Endothelial cell (in vitro differentiated cells): ENCODE results near the gene SLC22A23. TPM values are rescaled to one million over a fixed set of nuclear protein-coding genes. Genes with fewer than 3 reads are reported as not detected.

Experiments
- DNase-seq: peaks from one replicate; pipeline ENCODE4 v3.0.0; 2021; ENCODE audit warnings: low spot score
- H3K27ac Mint-ChIP-seq: one replicate; pipeline ENCODE4 v1.8.0; 2021; ENCODE audit warnings: mixed read lengths, inconsistent platforms; ENCODE audit not compliant: unreplicated experiment
- H3K27me3 Mint-ChIP-seq: one replicate; pipeline ENCODE4 v1.8.0; 2021; ENCODE audit warnings: mild to moderate bottlenecking, moderate library complexity, mixed read lengths, inconsistent platforms; ENCODE audit not compliant: unreplicated experiment
- H3K36me3 Mint-ChIP-seq: one replicate; pipeline ENCODE4 v1.8.0; 2021; ENCODE audit warnings: mild to moderate bottlenecking, low read depth, mixed read lengths, inconsistent platforms; ENCODE audit not compliant: unreplicated experiment
- H3K4me1 Mint-ChIP-seq: one replicate; pipeline ENCODE4 v1.8.0; 2021; ENCODE audit warnings: mild to moderate bottlenecking, mixed read lengths, inconsistent platforms; ENCODE audit not compliant: unreplicated experiment
- H3K4me3 Mint-ChIP-seq: one replicate; pipeline ENCODE4 v1.8.0; 2021; ENCODE audit warnings: mild to moderate bottlenecking, mixed read lengths, inconsistent platforms; ENCODE audit not compliant: unreplicated experiment
- H3K9me3 Mint-ChIP-seq: one replicate; pipeline ENCODE4 v1.8.0; 2021; ENCODE audit warnings: mixed read lengths, inconsistent platforms; ENCODE audit not compliant: unreplicated experiment
- total RNA-seq: library from RNA; stranded (reverse); fragmentation: NEBNext Ultra II Directional; extraction: Animal tissue kit (Norgen Biotek cat#: 25700); gene quantifications from one replicate; pipeline ENCODE4 v1.2.1, GENCODE V29; 2021; ENCODE audit not compliant: unreplicated experiment
- TF ChIP-seq, protein P1 (sequence below): fragments of 200-600 bp; sonication (generic); IDR thresholded peaks from one replicate; pipeline ENCODE4 v1.5.0; 2021; ENCODE audit warnings: antibody characterized with exemption; ENCODE audit not compliant: unreplicated experiment

Gene SLC22A23
- total RNA-seq, 1 donor from 2014 or later = 72.7 TPM

DNA sequence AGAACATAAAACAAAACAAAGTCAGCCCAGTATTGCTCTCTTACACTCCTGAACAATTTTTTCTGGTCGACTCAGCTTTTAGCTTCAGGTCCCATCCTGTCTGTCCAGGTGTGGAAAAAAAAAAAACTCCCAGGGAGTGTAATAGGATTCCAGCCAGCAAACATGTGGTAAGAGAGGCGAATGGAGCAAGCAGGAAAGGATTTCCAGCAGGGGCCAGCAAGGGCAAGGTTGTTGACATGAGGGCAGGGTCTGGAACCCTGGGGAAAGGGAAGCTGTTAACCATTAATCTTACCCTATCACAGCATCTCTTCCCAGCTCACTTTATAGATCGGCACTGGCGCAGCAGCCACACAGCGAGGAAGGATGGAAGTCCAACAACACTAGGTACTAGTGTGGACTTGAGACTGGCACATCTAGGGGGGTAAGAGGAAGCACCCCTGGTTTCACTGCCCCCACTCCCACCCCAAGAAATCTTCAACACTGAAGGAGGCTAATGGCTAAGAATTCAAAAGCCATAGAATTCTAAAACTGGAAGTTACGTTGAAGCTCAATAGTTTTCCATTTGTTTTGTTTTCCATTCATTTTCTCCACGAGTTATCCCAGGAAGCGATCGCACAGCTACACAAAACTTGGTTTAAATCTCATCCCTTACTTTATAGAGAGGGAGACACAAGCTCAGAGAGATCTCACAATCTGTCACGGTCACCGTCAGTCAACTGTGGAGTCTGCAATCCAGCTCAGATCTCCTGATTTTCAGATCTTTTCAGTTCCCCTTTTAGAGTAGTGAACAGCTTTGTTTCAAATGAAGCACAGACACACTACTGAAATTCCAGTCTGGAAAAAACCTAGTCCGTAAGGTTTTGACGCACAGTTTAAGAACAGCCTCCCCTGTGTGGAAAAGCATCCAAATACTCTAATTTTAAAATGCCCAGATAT, 53.3 kb downstream of the SLC22A23 start:
- TF ChIP-seq, protein P1, sequence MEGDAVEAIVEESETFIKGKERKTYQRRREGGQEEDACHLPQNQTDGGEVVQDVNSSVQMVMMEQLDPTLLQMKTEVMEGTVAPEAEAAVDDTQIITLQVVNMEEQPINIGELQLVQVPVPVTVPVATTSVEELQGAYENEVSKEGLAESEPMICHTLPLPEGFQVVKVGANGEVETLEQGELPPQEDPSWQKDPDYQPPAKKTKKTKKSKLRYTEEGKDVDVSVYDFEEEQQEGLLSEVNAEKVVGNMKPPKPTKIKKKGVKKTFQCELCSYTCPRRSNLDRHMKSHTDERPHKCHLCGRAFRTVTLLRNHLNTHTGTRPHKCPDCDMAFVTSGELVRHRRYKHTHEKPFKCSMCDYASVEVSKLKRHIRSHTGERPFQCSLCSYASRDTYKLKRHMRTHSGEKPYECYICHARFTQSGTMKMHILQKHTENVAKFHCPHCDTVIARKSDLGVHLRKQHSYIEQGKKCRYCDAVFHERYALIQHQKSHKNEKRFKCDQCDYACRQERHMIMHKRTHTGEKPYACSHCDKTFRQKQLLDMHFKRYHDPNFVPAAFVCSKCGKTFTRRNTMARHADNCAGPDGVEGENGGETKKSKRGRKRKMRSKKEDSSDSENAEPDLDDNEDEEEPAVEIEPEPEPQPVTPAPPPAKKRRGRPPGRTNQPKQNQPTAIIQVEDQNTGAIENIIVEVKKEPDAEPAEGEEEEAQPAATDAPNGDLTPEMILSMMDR = no peak
- peaks cover 34% of the 10 kb centered on the region for H3K4me1 Mint-ChIP-seq
- H3K9me3 Mint-ChIP-seq = no peaks in the 10 kb centered on the region
- H3K4me3 Mint-ChIP-seq = no peak overlapping the region
- H3K27ac Mint-ChIP-seq = no peak overlapping the region
- H3K27me3 Mint-ChIP-seq = peaks cover 2% of the 10 kb centered on the region
- peaks cover 12% of the 10 kb centered on the region for H3K36me3 Mint-ChIP-seq
- DNase-seq = no peak

- H3K4me1 Mint-ChIP-seq = peaks cover 33% of the 10 kb centered on the region
- H3K9me3 Mint-ChIP-seq = no peaks in the 10 kb centered on the region
- no peak overlapping the region for H3K4me3 Mint-ChIP-seq
- TF ChIP-seq, protein P1 = no peak
- no peak overlapping the region for H3K27ac Mint-ChIP-seq
- H3K27me3 Mint-ChIP-seq = peaks cover under 1% of the 10 kb centered on the region
- H3K36me3 Mint-ChIP-seq = peaks cover 12% of the 10 kb centered on the region
- DNase-seq = no peak
Observed at GRCh38 chr6:3402310-3403237, 54.3 kb downstream of the SLC22A23 start.

GRCh38 chr6:3400162-3400561, 56.7 kb downstream of the SLC22A23 start:
- TF ChIP-seq, protein P1 = no peak
- H3K36me3 Mint-ChIP-seq = peaks cover 12% of the 10 kb centered on the region
- no peak for DNase-seq
- peaks cover 25% of the 10 kb centered on the region for H3K4me1 Mint-ChIP-seq
- H3K4me3 Mint-ChIP-seq = no peak overlapping the region
- no peaks in the 10 kb centered on the region for H3K9me3 Mint-ChIP-seq
- H3K27ac Mint-ChIP-seq = no peak overlapping the region
- no peaks in the 10 kb centered on the region for H3K27me3 Mint-ChIP-seq

DNA sequence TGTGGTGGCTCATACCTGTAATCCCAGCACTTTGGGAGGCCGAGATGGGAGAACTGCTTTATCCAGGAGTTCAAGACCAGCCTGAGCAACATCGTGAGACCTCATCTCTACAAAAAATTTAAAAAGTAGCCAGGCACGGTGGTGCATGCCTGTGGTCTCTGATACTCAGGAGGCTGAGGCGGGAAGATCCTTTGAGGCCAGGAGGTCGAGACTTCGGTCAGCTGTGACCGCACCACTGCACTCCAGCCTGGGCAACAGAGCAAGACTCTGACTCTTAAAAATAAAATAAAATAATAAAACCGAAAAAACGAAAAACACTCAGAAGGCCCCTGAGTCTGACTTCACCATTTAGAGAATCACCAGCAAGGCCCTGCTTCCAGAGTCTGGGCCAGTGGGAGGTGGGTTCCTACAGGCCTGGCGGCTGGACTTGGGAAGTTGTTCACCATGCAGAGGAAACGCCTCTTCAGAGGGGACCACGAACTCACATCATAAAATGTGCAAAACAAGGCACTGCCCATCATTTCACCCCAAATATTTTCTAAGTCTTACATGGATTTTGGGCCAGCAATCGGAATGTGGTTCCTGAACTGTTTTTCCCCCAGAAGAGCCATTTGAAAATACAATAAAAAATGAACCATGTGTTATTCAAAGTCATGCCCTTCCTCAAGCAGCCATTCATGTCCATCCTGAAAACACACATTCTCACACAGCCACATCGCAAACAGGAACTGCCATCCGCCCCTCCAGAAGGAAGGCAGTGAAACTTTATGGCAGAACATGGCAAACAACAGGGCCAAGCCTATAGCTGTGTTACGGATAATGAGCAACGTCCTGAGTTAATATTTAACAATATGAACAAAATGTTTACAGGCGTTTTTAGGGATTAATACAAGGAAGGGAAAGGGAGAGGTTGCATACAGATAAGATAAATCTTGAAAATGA, 57.8 kb downstream of the SLC22A23 start:
- Mint-ChIP-seq H3K27ac (peak overlapping the region; percentile 21), H3K9me3 (no peaks in the 10 kb centered on the region), H3K36me3 (peaks cover 23% of the 10 kb centered on the region), H3K4me1 (peaks cover 25% of the 10 kb centered on the region), H3K27me3 (no peaks in the 10 kb centered on the region), H3K4me3 (no peak overlapping the region)
- TF ChIP-seq, protein P1 = no peak
- no peak for DNase-seq
